Activated CD4-positive, alpha-beta T cell treated with anti-CD3 and anti-CD28 coated beads, Interleukin-2, amount 50 U/mL, for 16 hours (primary cell): Measurements from ENCODE around the gene RBP3.

ENCODE experiments used
- DNase-seq: peaks from one replicate; pipeline ENCODE4 v3.0.0-alpha.2; 2020

RBP3 gene

DNA sequence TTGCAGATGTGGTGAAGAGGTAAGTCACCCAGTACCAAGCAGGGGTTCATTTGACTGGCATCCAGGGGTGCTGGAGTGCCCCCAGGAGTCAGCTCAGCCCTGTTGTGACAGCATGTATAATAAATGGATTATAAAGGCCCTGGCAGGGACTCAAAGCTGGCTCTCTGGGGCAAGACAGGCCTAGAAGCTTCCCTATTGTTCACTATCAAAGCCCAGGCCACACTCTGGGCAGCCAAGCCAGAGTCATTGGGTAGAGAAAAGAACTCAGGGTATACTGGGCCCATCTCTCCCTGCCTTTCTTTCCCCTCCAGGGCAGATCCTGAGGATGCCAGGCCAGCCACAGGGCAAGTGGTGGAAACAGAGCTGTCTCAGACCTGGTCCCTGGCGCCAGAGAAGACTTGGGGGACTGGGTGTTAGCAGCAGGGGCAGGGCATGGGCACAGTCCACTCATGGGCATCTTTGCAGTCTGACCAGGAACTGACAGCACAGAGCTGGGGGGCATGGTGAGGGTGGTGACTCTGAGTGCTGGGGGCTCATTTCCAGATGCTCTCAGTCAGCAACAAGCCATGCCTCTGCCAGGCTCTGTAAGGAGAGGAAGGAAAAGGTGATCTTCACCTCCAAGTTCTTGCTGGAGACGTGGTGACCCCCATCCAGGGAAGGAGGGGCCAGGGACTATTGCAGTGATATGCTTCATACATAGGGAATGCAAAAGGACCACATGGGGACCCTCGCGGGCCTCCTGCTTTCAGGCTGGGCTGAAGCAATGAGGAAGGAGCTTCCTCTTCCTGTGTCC, 11.7 kb downstream of the RBP3 start:
- no peak for DNase-seq

GRCh38 chr10:47360419-47361040, 12.4 kb downstream of the RBP3 start:
- no peak for DNase-seq

- peak; percentile 22 for DNase-seq
Measured at GRCh38 chr10:47361293-47361692, 13.1 kb downstream of the RBP3 start.

DNA sequence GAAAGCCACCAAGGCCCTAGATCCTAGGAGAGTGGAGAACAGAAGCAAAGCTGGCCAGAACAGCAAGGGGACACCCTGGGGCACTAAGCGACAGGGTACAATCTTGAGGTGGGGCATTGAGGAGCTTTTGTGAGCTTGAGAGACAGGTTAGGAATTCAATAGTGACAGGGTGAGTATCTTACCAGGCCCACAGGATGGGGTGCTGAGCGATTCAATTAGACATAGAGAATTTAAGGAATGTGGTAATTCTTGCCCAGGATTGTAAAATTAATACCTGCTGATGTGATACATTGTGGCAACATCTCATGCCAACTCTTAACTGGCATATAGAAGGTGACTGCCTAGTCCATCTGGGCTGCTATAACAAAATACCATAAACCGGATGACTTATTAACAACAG, 14.0 kb downstream of the RBP3 start:
- DNase-seq = no peak

GRCh38 chr10:47363781-47364180, 15.6 kb downstream of the RBP3 start:
- no peak for DNase-seq

- DNase-seq = no peak
Measured at GRCh38 chr10:47364366-47364765, 16.2 kb downstream of the RBP3 start.

GRCh38 chr10:47364911-47365310, 16.7 kb downstream of the RBP3 start:
- no peak for DNase-seq

GRCh38 chr10:47365431-47366180, 17.4 kb downstream of the RBP3 start:
- DNase-seq = no peak

GRCh38 chr10:47366181-47366631, 18.0 kb downstream of the RBP3 start:
- no peak for DNase-seq

DNA sequence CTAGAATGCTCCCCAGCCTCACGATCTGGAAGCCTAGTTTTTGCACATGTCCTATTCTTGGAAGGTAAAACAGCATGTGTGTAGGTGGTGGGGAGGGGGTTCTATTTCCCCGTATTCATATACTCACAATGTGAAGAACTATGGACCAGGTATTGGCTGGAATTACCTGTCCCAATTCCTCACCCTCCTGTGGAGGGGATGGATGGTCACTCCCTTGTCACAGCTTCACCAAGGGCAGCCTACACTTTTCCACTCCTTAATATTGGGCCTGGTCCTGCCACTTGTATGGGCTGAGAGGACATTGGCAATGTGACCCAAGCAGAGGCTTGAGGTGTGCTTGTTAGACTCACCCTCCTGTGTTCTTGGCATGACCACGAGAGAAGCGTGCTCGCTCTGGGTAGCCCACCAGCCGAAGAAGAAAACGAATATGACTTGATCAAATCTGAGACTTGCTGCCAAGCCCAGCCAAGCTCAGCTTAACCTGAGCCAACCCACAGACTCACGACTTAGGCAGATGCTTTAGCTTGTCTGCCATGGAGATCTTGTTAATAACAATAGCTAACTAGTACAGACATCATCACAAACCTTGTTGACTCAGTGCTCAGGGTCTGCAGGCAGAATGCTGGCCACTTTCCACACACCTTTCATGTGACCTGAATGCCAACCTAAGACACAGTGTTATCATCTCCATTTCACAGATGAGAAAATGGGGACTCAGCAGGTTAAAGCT, 18.7 kb downstream of the RBP3 start:
- no peak for DNase-seq

DNA sequence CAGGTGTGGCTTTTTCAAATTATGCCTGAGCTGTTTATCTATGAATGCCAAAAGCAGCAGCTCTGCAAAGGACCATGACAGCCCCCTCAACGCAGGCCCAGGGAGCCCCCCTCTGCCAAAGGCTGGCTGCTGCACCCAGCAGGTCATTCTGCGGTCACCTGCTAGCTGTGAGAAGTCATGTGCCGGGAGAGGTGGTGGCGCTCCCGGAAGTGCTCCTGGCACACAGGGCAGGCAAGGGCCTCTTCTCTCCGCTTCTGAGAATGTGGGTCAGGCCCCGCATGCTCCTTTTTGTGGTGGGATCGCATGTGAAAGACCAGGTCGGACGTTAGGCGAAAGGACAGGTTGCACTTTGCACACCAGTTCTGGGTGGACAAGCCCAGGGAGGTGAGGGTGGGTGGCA, 19.5 kb downstream of the RBP3 start:
- DNase-seq = no peak

DNA sequence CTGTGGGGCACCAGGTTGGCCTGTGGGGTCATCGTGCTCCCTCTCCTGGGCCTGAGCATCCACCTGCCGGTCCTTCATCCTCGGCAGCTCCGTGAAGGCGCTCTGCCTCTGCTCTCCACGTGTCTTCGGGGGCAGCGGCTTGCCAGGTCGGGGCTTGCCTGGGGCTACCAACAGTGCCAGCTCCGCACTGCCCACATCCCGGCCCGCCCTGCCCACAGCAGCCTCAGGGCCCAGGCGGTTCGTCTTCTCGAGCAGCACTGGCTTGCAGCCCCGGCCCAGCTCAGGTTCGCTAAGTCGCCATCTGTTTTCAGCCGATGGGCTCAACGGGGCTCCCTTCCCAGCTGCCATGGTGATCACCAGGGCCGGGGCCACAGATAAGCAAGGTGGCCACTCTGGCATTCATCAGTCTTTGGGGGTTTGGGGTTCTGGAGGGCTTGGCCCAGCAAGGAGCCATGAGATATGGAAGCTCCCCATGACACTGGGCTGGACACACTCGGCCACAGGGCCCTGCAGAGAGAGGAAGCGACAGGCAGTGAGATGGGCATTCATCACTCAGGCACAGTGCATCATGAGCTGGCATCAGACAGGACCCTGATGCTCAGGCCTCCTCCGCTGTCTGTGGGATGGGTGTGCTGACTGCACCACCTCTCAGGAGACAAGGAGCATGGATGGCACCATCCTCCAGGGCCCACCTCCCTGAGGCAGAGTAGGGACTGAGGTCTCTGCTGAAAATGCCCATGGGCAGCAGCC, 20.4 kb downstream of the RBP3 start:
- DNase-seq = no peak

GRCh38 chr10:47369251-47369894, 21.2 kb downstream of the RBP3 start:
- no peak for DNase-seq

DNA sequence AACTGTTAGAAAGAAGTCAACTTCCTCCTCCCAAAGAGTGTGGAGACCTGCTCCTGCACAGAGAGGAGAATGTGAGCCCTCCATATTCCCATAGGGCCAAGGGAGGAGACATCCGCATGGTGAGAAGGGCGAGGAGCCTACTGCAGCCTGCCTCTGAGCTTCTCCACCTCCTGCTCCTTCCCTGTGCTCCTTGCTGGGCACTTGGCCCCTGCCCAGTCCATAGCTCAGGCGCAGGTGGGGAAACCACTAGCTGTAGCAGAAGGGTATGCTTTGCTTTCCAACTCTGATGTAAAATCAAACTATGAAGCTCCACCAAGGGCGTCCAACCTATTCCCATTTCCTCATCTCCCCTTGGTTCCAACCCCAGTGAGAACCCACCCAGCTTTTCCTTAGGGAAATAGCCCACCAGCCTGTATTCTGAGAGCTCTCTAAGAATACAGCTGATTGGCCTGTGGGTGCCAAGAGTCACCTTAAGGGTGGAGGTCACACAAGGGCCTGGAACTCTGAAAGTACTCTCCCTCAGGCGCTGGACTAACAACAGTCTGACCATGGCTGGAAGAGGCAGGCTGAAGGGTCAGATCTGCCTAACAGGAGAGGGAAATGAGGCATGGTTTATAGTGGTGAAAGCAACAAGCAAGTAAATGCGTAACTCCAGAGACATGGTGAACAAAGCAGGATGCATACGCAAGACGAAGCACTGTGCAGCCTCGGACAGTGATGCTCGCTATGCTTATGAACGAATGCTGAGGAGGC, 22.0 kb downstream of the RBP3 start:
- DNase-seq = no peak

GRCh38 chr10:47370878-47371277, 22.7 kb downstream of the RBP3 start:
- no peak for DNase-seq

DNA sequence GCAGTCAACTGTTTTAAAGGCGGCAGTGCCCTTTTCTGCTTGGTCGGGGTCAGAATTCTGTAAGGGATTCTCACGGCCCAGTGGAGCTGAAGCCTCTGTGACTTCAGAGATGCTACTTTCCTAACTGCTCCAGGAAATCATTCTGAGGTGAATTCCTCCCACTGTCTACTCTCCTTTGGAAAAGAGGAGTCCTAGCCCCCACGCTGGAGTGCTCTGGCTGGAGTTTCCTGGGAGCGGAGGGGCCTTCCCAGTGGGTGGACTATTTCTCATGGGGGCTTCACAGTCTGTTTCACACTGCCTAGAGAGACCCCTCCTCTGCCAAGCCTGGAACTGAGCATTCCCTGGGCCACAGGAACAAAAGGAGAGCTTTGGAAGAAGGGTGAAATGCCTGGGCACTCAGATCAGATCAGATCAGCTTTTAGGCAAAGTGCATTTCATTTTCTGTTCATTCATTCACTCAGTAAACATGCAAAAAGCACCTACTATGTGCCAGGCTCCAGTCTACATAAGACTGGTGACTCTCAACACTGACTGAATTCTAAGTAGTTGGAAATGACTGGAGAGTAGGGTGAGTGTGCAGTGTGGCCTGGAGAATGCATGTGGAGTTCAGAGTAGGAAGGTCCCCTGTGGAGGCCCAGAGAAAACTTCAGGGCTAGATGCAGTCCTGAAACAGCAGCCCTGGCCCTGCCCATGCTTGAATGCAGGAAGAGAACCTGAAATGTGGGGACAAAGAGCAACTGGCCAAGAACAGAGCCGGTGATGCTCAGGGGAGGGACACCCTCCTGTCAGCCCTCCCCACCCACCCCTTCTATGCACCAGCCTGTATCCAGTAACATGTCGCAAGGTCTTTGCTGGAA, 23.7 kb downstream of the RBP3 start:
- no peak for DNase-seq

DNA sequence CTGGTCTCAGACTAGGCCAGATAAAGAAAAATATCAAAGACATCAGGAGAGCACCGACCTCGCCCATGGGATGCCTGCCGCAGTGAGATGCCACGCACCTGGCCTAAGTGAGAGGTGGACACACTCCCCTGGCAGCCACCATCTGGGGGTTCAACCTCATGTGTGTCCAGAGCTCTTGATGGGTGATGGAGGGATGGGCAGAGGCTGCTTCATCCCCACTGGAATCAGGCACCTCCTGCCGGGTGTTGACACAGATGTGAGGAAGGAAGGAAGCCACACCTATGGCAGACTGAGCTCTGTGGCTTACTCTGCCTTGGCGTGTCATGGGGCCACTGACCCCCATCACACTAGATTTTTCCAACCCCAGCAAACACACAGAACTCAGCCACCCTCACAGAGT, 24.6 kb downstream of the RBP3 start:
- no peak for DNase-seq

DNA sequence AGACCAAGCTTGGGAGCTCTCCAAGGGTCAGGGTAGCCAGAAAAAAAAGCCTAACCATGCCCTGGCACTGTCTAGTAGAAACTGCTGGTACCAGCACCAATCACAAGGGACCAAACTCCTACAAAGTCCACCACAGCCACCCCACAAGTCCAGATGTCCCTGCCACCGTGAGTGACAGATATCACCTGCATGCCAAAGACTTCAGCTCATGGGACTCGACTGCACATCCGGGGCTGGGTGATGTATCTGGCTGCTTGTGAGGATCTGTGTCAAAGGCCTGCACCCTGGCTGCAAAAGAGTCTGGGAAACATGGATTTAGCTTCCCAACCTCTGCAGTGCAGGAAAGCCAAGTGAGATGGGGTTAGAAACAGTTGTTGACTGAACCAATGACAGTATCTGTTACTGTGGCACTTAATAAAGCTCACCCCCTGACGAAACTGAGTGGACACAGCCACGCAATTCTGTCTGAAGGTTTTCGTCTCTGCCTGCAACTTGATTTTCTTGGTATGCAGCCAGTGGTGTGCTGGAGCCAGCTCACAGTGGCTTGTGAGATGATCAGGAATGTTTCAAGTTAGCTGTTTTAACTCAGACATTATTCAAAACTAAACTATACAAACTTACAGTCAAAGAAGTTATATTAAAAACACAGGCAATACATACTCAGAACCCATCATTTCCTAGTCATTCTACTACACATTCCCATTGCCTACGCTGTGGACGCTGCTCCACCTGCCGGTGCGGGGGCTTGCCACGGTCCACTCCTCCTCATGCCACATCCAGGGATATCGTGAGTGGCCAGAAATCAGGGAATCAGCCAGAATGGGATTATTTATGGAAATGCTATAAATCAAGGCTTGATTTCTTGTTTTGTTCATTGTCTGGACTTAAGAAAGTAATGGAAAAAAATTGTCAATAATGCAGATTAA, 26.7 kb downstream of the RBP3 start:
- DNase-seq = no peak
